Parathyroid adenoma (tissue), 2 donors: ENCODE results near the gene SLC4A1.
"Not testable (repeated sequence)": the region's sequence is repeated elsewhere in the genome, so short reads cannot be mapped to it uniquely, and the experiment has no call there.

Experiments used
- H2AFZ ChIP-seq: fragments of 300-600 bp; sonication (generic); one replicate; pipeline ENCODE4 v1.7.0; 2017; ENCODE audit warnings: antibody characterized with exemption, mild to moderate bottlenecking
- H3K27ac ChIP-seq: fragments of 300-600 bp; sonication (generic); one replicate; pipeline ENCODE4 v1.7.0; 2017
- H3K27me3 ChIP-seq: fragments of 300-600 bp; sonication (generic); one replicate; pipeline ENCODE4 v1.7.0; 2017; ENCODE audit warnings: low read length; ENCODE audit not compliant: control insufficient read depth, insufficient read depth
- H3K36me3 ChIP-seq: fragments of 300-600 bp; sonication (generic); one replicate; pipeline ENCODE4 v1.7.0; 2017; ENCODE audit warnings: low read length; ENCODE audit not compliant: control insufficient read depth, insufficient read depth
- H3K4me1 ChIP-seq: fragments of 300-600 bp; sonication (generic); one replicate; pipeline ENCODE4 v1.7.0; 2017; ENCODE audit warnings: control low read depth
- H3K4me2 ChIP-seq: fragments of 300-600 bp; sonication (generic); one replicate; pipeline ENCODE4 v1.7.0; 2017; ENCODE audit warnings: low read length
- H3K4me3 ChIP-seq: fragments of 300-600 bp; sonication (generic); one replicate; pipeline ENCODE4 v1.7.0; 2017; ENCODE audit warnings: low read depth, low read length
- H3K79me2 ChIP-seq: fragments of 300-600 bp; sonication (generic); one replicate; pipeline ENCODE4 v1.7.0; 2017; ENCODE audit warnings: control low read depth
- H3K9ac ChIP-seq: fragments of 300-600 bp; sonication (generic); one replicate; pipeline ENCODE4 v1.7.0; 2017; ENCODE audit warnings: mild to moderate bottlenecking
- H3K9me3 ChIP-seq: fragments of 300-600 bp; sonication (generic); one replicate; pipeline ENCODE4 v1.7.0; 2017; ENCODE audit warnings: low read length; ENCODE audit not compliant: control insufficient read depth
- TF ChIP-seq, protein P1 (sequence below): fragments of 300-600 bp; sonication (generic); IDR thresholded peaks from one replicate; pipeline ENCODE4 v1.7.0; 2017; ENCODE audit warnings: antibody characterized with exemption, mild to moderate bottlenecking
- donor health status: primary hyperparathyroidism.

The SLC4A1 gene

DNA sequence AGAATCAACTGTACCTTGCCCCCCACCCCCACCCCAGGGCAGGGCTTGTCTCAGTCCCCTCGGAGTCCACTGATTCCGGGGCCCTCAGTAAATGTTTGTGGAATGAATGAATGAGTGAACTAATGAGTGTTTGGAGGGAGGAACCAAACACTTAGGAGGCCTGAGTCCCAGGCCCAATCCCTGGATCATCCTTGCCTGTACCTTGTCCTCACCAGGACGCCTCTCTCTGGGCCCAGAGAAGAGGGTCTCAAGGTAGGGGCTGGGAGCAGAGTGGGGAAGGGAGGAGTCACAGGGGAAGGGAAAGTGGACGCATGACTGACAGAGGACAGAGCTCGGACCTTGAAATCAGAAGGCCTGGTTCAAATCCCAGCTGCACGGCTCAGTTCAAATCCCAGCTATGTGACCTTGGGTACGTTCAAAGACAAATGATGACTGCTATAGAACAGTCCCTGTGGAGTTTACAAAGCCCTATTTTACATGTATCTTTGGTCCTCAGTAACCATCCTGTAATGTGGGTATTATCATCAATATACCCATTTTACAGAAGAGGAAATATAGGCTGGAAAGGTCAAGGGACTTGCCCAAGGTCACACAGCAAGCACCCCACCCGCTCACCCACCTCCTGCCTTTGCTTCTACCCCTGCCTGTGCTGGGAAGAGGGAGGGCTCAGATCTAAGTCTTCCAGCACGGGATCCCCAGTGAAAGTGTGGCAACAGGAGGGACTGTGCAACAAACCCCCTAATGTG is 18.3 kb downstream of the SLC4A1 start:
- Histone ChIP-seq H3K4me3 (no peak overlapping the region), H3K36me3 (no peaks in the 10 kb centered on the region), H3K4me2 (no peak overlapping the region), H3K9ac (no peak overlapping the region), H2AFZ (no peak overlapping the region), H3K79me2 (no peaks in the 10 kb centered on the region), H3K27me3 (no peaks in the 10 kb centered on the region), H3K27ac (no peak overlapping the region), H3K4me1 (no peaks in the 10 kb centered on the region), H3K9me3 (no peaks in the 10 kb centered on the region)
- TF ChIP-seq, protein P1, sequence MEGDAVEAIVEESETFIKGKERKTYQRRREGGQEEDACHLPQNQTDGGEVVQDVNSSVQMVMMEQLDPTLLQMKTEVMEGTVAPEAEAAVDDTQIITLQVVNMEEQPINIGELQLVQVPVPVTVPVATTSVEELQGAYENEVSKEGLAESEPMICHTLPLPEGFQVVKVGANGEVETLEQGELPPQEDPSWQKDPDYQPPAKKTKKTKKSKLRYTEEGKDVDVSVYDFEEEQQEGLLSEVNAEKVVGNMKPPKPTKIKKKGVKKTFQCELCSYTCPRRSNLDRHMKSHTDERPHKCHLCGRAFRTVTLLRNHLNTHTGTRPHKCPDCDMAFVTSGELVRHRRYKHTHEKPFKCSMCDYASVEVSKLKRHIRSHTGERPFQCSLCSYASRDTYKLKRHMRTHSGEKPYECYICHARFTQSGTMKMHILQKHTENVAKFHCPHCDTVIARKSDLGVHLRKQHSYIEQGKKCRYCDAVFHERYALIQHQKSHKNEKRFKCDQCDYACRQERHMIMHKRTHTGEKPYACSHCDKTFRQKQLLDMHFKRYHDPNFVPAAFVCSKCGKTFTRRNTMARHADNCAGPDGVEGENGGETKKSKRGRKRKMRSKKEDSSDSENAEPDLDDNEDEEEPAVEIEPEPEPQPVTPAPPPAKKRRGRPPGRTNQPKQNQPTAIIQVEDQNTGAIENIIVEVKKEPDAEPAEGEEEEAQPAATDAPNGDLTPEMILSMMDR, result no peak

DNA sequence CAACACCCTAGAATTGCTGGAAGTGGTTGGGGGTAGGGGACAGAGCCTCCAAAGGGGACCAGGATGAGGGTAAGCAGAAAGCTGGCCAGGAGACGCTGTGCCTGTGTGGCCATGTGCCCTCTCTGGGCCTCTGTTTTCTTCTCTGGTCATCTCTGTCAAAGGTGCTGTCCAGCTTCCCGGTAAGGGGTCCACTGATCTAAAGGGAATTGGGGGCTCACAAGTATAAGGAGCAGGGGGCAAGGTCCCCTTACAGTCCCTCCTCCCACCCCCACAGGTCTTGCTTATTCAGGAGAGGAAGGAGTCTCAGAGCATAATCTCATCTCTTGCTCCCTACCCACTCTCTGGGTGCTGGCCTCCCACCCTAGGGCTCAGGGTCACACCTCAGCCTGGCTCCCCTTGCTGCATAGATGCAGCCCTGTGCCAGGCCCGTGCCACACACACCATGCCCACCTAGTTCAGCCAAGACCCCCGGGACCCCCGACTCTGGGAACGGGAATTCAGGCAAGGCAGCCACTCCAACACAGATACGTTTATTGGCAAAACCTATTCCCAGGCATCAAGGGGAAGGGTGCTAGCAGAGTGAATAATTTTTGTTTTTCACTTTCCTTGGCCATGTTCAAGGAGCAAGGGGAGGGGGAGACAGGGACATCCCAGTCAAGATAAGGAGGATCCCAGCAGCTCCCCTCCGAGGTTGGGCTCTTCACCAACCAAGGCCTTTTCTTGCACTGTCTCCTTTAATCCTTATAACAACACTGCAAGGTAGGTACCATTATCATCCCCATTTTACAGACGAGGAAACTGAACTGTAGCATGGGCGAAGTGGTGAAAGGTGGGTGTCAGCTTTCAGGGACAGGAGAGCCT is 19.8 kb downstream of the SLC4A1 start:
- Histone ChIP-seq H3K36me3 (no peaks in the 10 kb centered on the region), H3K4me3 (no peak overlapping the region), H3K4me1 (no peaks in the 10 kb centered on the region), H3K79me2 (no peaks in the 10 kb centered on the region), H2AFZ (no peak overlapping the region), H3K27ac (no peak overlapping the region), H3K9ac (no peak overlapping the region), H3K4me2 (no peak overlapping the region), H3K27me3 (no peaks in the 10 kb centered on the region), H3K9me3 (no peaks in the 10 kb centered on the region)
- TF ChIP-seq, protein P1, result no peak

DNA sequence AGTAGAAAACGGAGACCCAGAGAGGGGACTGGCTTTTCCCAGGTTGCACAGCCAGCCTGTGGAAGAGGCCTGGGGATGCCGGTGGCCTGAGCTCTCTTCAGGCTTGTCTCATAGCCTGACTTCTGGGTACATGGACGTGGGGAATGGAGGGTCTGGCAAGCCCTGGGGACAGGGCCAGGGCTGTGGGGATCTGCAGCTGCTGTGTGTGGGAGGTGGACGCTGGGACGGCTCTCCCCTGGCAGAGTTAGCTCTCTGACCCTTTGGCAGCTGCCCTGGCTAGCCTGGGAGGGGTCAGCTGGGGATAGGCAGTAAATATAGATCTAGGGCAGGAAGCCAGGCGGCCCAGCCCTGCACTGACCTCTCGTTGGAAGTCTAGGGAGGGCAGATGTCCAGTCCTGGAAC is 20.5 kb downstream of the SLC4A1 start:
- no peaks in the 10 kb centered on the region for H3K27me3 ChIP-seq
- no peak overlapping the region for H3K27ac ChIP-seq
- no peaks in the 10 kb centered on the region for H3K36me3 ChIP-seq
- H2AFZ ChIP-seq, result no peak overlapping the region
- no peaks in the 10 kb centered on the region for H3K9me3 ChIP-seq
- TF ChIP-seq, protein P1, result no peak
- no peak overlapping the region for H3K4me2 ChIP-seq
- no peak overlapping the region for H3K9ac ChIP-seq
- no peaks in the 10 kb centered on the region for H3K4me1 ChIP-seq
- no peaks in the 10 kb centered on the region for H3K79me2 ChIP-seq
- no peak overlapping the region for H3K4me3 ChIP-seq

DNA sequence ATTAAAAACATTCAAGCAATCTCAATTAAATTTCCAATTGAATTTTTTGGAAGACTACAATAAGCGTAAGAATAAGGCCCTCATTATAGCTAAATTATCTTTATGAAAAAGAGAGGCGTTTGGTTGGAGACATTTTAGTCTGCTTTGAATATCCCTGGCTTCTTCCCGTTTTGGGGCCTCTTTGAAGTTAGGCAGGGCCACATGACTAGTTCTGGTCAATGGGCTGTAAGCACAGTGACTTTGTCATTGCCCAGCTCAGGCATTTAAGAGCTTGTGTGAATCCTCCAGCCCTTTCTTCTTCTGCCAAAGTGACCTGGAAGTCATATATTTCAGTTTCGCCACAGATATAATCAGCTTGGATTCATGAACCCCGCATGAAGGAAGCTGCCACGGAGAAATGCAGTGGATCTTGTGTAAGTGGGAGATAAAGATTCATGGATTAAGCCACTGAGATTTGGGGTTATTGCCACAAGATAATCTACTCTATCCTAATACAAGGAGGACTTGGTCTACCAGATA is 26.8 kb downstream of the SLC4A1 start:
- H3K27me3 ChIP-seq, result no peaks in the 10 kb centered on the region
- no peaks in the 10 kb centered on the region for H3K79me2 ChIP-seq
- H3K4me2 ChIP-seq, result no peak overlapping the region

DNA sequence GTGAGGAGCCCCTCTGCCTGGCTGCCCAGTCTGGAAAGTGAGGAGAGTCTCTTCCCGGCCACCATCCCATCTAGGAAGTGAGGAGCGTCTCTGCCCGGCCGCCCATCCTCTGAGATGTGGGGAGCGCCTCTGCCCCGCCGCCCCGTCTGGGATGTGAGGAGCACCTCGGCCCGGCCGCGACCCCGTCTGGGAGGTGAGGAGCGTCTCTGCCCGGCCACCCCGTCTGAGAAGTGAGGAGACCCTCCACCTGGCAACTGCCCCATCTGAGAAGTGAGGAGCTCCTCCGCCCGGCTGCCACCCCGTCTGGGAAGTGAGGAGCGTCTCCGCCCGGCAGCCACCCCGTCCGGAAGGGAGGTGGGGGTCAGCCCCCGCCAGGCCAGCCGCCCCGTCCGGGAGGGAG is 30.0 kb downstream of the SLC4A1 start:
- H3K79me2 ChIP-seq, H3K9ac ChIP-seq, H2AFZ ChIP-seq, H3K4me1 ChIP-seq, H3K9me3 ChIP-seq, H3K4me3 ChIP-seq, H3K27ac ChIP-seq, H3K4me2 ChIP-seq, H3K27me3 ChIP-seq, H3K36me3 ChIP-seq: not testable (repeated sequence)

More for the DNA sequence above, 26.8 kb downstream of the SLC4A1 start:
- TF ChIP-seq, protein P1, result no peak
- no peak overlapping the region for H3K4me3 ChIP-seq
- no peaks in the 10 kb centered on the region for H3K4me1 ChIP-seq
- H2AFZ ChIP-seq, result no peak overlapping the region
- H3K9ac ChIP-seq, result no peak overlapping the region
- no peak overlapping the region for H3K27ac ChIP-seq
- H3K36me3 ChIP-seq, result no peaks in the 10 kb centered on the region
- no peaks in the 10 kb centered on the region for H3K9me3 ChIP-seq
